HepG2 (cell line): Measurements from ENCODE around the gene NGB. TPM values are rescaled to one million over a fixed set of nuclear protein-coding genes. Genes with fewer than 3 reads are reported as not detected.

Experiments used
- GTF2F1 ChIP-seq: fragments of 150-350 bp; IDR thresholded peaks from 2 replicates; pipeline ENCODE4 v1.6.1; 2014; ENCODE audit warnings: low read length
- NR2C2 ChIP-seq: sonication (generic); formaldehyde crosslinking; IDR thresholded peaks from 2 replicates; pipeline ENCODE4 v1.4.0; 2020; ENCODE audit warnings: missing genetic modification reagents, mild to moderate bottlenecking, moderate library complexity, borderline replicate concordance
- ZNF333 ChIP-seq: sonication (generic); formaldehyde crosslinking; IDR thresholded peaks from 2 replicates; pipeline ENCODE4 v1.4.0; 2020; ENCODE audit warnings: mild to moderate bottlenecking, missing genetic modification reagents, borderline replicate concordance
- polyA plus RNA-seq, 8 experiments: library from polyadenylated mRNA; depleted of rRNA in 3 of 8; stranded (reverse) in 7 of 8; unstranded in 1 of 8; fragments of >200 nt; fragmentation: Illumina TruSeq in 4 of 8; extraction: Trizol in 4 of 8; gene quantifications; 2 replicates each; pipeline versions ENCODE4 v1.2.1 to v1.2.3, GENCODE V29; 2011 to 2016; ENCODE audit warnings: low read depth in 4 of 8, missing spikeins in 1 of 8, mixed read lengths in 1 of 8; ENCODE audit not compliant: insufficient read depth in 1 of 8
- total RNA-seq, 5 experiments: library from RNA; depleted of rRNA; stranded (reverse); fragments of >200 nt; fragmentation: Illumina TruSeq; extraction: Trizol; gene quantifications; 2 replicates each; pipeline ENCODE4 v1.2.3, GENCODE V29; 2016; ENCODE audit warnings: low read depth in 1 of 5
- TF ChIP-seq, protein P1 (sequence below): sonication (generic); formaldehyde crosslinking; IDR thresholded peaks from 2 replicates; pipeline ENCODE4 v1.4.0; 2020; ENCODE audit warnings: missing genetic modification reagents
- TF ChIP-seq, protein P2 (sequence below): sonication (generic); formaldehyde crosslinking; IDR thresholded peaks from 2 replicates; pipeline ENCODE4 v1.4.0; 2020; ENCODE audit warnings: mild to moderate bottlenecking, low read depth, missing genetic modification reagents

The NGB gene
- total and polyA plus RNA-seq, 2 of the 13 experiments (the other 11 are each of a cell fraction or from before 2014, with no cell fraction given) = 0.04 TPM; not detected in 1

DNA sequence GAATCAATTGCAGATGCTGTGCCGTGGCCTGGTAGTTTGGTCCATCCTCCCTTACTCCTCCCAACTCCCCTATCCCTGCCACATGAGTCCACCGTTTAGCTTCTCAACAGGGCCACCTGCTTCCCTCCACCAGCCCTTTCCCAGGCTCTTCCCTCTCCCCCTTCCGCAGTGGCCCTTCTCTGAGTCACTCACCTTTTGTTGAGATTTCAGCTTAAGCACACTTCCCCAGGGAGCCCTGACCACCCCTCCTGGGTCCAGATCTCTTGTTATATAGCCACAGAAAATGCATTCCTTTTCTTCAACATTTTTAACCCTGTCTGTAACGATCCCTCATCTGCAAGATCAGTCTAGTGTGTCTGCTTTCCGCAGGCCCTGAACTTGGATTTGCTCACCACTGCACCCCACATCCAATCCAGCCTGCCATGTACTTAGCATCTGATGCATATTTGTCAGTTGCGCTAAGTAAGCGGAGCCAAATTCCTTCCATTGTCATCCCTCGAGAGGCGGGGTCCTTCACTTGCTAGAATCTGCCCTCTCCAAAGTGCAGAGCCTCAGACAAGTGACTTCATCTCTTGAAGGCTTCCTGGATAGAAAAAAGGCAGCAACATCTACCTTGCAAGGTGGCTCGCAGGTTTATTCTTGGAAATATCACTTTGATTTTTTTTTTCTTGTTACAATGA is 48.3 kb downstream of the NGB start (continued):
- TF ChIP-seq, protein P1, sequence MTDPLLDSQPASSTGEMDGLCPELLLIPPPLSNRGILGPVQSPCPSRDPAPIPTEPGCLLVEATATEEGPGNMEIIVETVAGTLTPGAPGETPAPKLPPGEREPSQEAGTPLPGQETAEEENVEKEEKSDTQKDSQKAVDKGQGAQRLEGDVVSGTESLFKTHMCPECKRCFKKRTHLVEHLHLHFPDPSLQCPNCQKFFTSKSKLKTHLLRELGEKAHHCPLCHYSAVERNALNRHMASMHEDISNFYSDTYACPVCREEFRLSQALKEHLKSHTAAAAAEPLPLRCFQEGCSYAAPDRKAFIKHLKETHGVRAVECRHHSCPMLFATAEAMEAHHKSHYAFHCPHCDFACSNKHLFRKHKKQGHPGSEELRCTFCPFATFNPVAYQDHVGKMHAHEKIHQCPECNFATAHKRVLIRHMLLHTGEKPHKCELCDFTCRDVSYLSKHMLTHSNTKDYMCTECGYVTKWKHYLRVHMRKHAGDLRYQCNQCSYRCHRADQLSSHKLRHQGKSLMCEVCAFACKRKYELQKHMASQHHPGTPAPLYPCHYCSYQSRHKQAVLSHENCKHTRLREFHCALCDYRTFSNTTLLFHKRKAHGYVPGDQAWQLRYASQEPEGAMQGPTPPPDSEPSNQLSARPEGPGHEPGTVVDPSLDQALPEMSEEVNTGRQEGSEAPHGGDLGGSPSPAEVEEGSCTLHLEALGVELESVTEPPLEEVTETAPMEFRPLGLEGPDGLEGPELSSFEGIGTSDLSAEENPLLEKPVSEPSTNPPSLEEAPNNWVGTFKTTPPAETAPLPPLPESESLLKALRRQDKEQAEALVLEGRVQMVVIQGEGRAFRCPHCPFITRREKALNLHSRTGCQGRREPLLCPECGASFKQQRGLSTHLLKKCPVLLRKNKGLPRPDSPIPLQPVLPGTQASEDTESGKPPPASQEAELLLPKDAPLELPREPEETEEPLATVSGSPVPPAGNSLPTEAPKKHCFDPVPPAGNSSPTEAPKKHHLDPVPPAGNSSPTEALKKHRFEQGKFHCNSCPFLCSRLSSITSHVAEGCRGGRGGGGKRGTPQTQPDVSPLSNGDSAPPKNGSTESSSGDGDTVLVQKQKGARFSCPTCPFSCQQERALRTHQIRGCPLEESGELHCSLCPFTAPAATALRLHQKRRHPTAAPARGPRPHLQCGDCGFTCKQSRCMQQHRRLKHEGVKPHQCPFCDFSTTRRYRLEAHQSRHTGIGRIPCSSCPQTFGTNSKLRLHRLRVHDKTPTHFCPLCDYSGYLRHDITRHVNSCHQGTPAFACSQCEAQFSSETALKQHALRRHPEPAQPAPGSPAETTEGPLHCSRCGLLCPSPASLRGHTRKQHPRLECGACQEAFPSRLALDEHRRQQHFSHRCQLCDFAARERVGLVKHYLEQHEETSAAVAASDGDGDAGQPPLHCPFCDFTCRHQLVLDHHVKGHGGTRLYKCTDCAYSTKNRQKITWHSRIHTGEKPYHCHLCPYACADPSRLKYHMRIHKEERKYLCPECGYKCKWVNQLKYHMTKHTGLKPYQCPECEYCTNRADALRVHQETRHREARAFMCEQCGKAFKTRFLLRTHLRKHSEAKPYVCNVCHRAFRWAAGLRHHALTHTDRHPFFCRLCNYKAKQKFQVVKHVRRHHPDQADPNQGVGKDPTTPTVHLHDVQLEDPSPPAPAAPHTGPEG (CRISPR knock-in tag) = no peak
- no peak for TF ChIP-seq GTF2F1
- no peak for TF ChIP-seq NR2C2
- TF ChIP-seq ZNF333 (CRISPR knock-in tag) = no peak
- TF ChIP-seq, protein P2, sequence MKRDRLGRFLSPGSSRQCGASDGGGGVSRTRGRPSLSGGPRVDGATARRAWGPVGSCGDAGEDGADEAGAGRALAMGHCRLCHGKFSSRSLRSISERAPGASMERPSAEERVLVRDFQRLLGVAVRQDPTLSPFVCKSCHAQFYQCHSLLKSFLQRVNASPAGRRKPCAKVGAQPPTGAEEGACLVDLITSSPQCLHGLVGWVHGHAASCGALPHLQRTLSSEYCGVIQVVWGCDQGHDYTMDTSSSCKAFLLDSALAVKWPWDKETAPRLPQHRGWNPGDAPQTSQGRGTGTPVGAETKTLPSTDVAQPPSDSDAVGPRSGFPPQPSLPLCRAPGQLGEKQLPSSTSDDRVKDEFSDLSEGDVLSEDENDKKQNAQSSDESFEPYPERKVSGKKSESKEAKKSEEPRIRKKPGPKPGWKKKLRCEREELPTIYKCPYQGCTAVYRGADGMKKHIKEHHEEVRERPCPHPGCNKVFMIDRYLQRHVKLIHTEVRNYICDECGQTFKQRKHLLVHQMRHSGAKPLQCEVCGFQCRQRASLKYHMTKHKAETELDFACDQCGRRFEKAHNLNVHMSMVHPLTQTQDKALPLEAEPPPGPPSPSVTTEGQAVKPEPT = no peak
